HEK293T (cell line): ENCODE results near the gene CASP9.
"Not testable (repeated sequence)": the region's sequence is repeated elsewhere in the genome, so short reads cannot be mapped to it uniquely, and the experiment has no call there.

Experiments
- CTCF ChIA-PET: fragments of 350-600 bp; formaldehyde crosslinking; extraction: SDS; loops from one replicate; lab custom pipeline; 2021; ENCODE audit warnings: antibody characterized with exemption, inconsistent platforms; lab: Yijun Ruan, JAX
- POLR2A ChIA-PET: fragments of 350-600 bp; formaldehyde crosslinking; extraction: SDS; loops from one replicate; lab custom pipeline; 2020; ENCODE audit warnings: antibody characterized with exemption, inconsistent platforms; lab: Yijun Ruan, JAX
- DNase-seq: peaks from one replicate; pipeline ENCODE4 v3.0.0; 2012; ENCODE audit warnings: mixed read lengths; ENCODE audit errors: extremely low spot score
- ARNT ChIP-seq: fragments of 450-650 bp; IDR thresholded peaks from 2 replicates; pipeline ENCODE4 v1.6.1; 2017; ENCODE audit warnings: mild to moderate bottlenecking
- BHLHE40 ChIP-seq: fragments of 450-650 bp; IDR thresholded peaks from 2 replicates; pipeline ENCODE4 v1.6.1; 2016; ENCODE audit warnings: mild to moderate bottlenecking, moderate library complexity, borderline replicate concordance
- CTBP1 ChIP-seq: fragments of 450-650 bp; IDR thresholded peaks from 2 replicates; pipeline ENCODE4 v1.6.1; 2016; ENCODE audit warnings: borderline replicate concordance
- ELF4 ChIP-seq: fragments of 450-650 bp; IDR thresholded peaks from 2 replicates; pipeline ENCODE4 v1.6.1; 2017; ENCODE audit warnings: antibody characterized with exemption
- FOXA1 ChIP-seq: fragments of 450-650 bp; IDR thresholded peaks from 2 replicates; pipeline ENCODE4 v1.6.1; 2016; ENCODE audit warnings: mild to moderate bottlenecking
- FOXK2 ChIP-seq: fragments of 450-650 bp; IDR thresholded peaks from 2 replicates; pipeline ENCODE4 v1.6.1; 2016; ENCODE audit warnings: mild to moderate bottlenecking
- FOXM1 ChIP-seq: fragments of 450-650 bp; IDR thresholded peaks from 2 replicates; pipeline ENCODE4 v1.6.1; 2017; ENCODE audit warnings: mild to moderate bottlenecking, borderline replicate concordance
- HDGF ChIP-seq: fragments of 450-650 bp; IDR thresholded peaks from 2 replicates; pipeline ENCODE4 v1.6.1; 2017; ENCODE audit warnings: antibody characterized with exemption, borderline replicate concordance
- L3MBTL2 ChIP-seq: fragments of 450-650 bp; conservative IDR thresholded peaks from 2 replicates; pipeline ENCODE4 v1.6.1; 2016; ENCODE audit warnings: mild to moderate bottlenecking
- LEF1 ChIP-seq: fragments of 450-650 bp; IDR thresholded peaks from 2 replicates; pipeline ENCODE4 v1.6.1; 2017; ENCODE audit warnings: mild to moderate bottlenecking, borderline replicate concordance
- NFRKB ChIP-seq: fragments of 450-650 bp; IDR thresholded peaks from 2 replicates; pipeline ENCODE4 v1.6.1; 2016; ENCODE audit warnings: mild to moderate bottlenecking, moderate library complexity
- SP1 ChIP-seq: fragments of 450-650 bp; IDR thresholded peaks from 2 replicates; pipeline ENCODE4 v1.6.1; 2017
- SUZ12 ChIP-seq: fragments of 450-650 bp; IDR thresholded peaks from 2 replicates; pipeline ENCODE4 v1.6.1; 2016; ENCODE audit warnings: mild to moderate bottlenecking
- TARDBP ChIP-seq: fragments of 450-650 bp; IDR thresholded peaks from 2 replicates; pipeline ENCODE4 v1.6.1; 2016
- ZNF384 ChIP-seq: fragments of 450-650 bp; IDR thresholded peaks from 2 replicates; pipeline ENCODE4 v1.6.1; 2016
- TF ChIP-seq, protein P1 (sequence below): fragments of 450-650 bp; IDR thresholded peaks from 2 replicates; pipeline ENCODE4 v1.6.1; 2016

Gene CASP9

DNA sequence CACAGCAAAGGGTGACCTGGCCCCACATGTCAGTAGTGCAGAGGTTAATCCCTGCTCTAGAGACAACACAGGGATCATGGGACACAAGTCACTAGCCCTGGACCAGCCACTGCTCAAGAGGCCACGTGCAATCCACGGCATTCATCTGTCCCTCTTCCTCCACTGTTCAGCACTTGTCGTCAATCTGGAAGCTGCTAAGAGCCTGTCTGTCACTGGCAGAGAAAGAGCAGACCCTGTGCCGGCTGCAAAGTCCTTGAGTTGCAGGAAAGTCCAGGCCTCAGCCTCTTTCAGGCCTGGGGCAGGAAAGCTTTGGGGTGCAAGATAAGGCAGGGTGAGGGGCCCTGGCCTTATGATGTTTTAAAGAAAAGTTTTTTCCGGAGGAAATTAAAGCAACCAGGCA, 31.4 kb downstream of the CASP9 start:
- CTCF ChIA-PET = no interaction called here
- TF ChIP-seq LEF1 = no peak
- no peak for TF ChIP-seq SP1
- TF ChIP-seq FOXA1 = no peak
- no peak for TF ChIP-seq ELF4
- TF ChIP-seq FOXK2 = no peak
- no peak for DNase-seq
- POLR2A ChIA-PET = no interaction called here

DNA sequence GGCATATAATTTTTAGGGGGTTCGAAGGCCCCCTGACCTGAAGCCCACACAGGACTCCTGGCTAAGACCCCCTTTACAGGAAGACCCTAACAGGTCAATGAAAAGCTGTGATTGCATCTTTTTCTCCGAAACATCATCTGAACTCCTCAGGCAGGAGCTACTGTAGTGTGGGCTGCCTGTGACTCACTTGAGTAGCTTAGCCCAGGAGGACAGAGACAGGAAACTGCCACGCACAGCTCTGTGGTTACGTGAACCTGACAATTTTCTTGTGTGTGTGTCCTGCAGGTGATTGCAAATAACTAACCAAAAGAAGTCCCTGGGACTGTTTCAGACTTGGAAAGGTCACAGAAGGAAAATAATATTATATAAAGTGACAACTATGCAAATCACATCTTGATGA, 33.0 kb downstream of the CASP9 start:
- POLR2A ChIA-PET, CTCF ChIA-PET, DNase-seq: not testable (repeated sequence)

DNA sequence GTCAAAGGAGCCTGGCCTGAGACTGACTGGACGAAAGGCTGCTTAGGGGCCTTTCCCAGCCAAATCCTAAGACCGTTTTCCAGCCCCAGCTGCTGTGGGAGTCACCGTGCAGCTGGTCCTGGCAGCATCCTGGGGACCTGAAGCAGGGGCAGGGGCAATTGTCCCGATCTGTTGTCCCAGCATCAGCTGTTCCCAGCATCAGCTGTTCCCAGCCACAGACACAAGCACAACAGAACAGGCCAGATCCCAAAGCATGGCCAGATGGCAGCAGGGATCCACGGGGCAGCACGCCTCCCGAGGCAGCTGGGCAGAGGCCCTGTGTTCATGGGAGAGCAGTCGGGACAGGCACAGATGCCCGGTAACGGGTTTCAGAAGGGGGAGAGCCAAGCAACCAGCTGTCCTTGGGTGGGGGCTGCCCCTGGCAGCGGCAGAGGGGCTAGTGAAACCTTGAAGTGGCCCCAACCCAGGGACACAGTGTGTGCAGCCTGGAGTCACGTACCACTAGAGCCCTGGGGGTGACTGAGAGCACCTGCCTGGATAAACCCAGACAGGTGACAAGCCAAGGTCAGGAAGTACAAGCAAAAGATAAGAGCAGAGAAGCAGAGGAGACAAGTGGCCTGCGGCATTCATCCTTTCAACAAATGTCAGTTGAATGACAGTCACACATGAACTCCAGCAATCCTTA, 34.8 kb downstream of the CASP9 start:
- ChIA-PET CTCF (no interaction called here), POLR2A (no interaction called here)
- no peak for TF ChIP-seq ARNT
- DNase-seq = no peak

DNA sequence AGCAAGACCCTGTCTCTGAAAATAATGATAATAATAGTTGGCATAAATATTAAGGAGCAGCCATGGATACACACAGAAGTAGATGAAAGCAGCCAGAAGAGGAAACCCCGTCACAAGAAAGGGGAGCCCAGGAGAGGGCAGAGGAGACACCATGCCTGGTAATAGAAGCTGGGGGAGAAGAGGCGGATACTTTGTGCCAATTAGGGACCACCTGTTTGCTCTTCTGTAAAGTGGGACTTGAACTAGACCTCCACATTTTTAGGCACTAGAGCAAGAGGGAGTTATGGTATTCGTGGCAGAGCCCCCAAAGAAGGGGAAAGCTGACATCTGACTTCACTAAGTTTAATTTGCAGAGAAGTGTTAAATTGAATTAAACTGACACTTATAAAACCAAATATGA, 35.6 kb downstream of the CASP9 start:
- POLR2A ChIA-PET = no interaction called here
- TF ChIP-seq ZNF384 = no peak
- no peak for DNase-seq
- CTCF ChIA-PET = no interaction called here

DNA sequence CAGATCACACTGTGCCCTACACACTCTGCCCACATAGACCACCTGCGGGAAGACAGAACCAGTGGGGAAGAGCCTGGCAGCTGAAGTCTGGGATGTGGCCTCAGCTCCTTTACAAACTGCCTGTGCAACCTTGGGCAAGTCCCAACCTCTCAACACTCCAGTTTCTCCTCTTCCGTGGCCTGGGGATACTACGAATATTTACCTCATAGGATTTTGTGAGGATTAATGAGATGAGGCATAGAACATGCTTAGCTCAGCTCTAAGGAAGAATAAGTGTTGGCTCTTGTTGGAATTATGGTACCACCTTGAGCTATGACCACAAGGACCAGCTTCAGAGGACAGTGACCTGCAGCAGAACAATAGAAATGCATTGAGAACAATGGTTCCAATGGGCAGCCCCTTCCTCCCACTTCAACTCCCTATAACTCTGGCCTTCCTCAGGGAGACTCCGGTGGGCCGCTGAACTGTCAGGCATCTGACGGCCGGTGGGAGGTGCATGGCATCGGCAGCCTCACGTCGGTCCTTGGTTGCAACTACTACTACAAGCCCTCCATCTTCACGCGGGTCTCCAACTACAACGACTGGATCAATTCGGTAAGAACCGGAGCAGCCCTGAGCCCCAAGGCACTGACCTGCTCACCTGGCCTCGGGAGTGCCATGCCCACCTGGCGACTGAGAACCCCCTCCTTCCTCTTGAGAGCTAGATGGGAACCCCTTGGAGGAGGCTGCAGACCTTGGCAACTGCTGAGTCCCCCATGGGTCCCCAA, 37.0 kb downstream of the CASP9 start:
- POLR2A ChIA-PET, CTCF ChIA-PET: not testable (repeated sequence)

DNA sequence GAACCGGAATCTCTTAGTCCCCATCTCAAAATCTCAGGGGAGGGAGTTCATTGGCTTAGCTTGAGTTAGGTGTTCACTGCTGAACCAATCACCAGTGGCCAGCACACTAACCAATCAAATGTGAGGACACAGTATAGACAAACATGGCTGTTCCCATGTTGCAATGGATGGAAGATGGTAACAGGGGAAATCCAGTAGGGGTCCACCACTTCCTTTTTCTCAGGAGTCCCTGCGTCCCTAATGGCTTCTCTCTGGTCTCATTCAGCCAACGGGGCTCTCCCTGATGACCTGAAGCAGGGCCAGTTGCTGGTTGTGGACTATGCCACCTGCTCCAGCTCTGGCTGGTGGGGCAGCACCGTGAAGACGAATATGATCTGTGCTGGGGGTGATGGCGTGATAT, 38.4 kb downstream of the CASP9 start:
- no peak for TF ChIP-seq FOXM1
- no peak for TF ChIP-seq SP1
- no peak for TF ChIP-seq FOXK2
- TF ChIP-seq LEF1 = no peak
- no peak for TF ChIP-seq ARNT
- no peak for TF ChIP-seq TARDBP
- ChIA-PET CTCF (no interaction called here), POLR2A (no interaction called here)
- no peak for DNase-seq

More for the DNA sequence above, 37.0 kb downstream of the CASP9 start:
- DNase-seq = not testable (repeated sequence)

DNA sequence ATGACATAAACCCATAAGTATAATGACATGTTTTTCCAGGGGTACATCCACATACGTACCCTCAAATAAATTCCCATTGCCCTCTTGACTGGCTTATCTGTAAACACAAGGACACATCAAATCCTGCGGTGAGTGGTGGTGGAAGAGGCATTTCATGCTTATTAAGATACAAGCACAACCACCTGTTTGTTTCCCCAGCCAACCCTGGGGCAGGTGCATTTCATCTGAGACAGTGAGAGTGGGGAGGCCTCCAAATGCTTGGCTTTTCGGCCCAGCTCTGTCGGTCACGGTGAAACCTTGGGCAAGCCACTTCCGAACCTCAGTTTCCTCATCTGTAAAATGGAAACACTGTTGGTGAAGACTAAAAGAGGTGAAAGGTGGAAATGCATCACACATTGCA, 39.6 kb downstream of the CASP9 start:
- DNase-seq, CTCF ChIA-PET, POLR2A ChIA-PET: not testable (repeated sequence)

DNA sequence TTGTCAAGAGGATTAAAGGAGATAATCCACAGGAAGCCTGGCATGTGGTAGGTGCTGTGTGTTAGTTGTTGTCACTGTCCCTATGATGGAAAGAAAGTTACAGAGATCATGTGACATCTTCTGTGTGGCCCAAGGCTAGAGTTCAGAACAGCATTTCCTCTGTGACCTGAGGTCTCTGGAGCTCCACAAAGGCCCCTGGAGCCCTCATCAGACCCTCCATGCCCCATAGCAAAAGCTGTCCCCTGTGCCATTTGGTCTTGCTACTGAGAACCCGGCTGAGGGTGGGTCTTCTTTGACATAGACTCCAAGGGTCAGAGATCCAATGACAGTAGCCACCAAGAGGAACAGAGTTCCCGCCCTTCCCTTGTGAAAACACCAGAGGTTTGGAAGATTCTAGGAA, 40.0 kb downstream of the CASP9 start:
- TF ChIP-seq, protein P1, sequence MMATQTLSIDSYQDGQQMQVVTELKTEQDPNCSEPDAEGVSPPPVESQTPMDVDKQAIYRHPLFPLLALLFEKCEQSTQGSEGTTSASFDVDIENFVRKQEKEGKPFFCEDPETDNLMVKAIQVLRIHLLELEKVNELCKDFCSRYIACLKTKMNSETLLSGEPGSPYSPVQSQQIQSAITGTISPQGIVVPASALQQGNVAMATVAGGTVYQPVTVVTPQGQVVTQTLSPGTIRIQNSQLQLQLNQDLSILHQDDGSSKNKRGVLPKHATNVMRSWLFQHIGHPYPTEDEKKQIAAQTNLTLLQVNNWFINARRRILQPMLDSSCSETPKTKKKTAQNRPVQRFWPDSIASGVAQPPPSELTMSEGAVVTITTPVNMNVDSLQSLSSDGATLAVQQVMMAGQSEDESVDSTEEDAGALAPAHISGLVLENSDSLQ = no peak
- TF ChIP-seq ZNF384 = no peak
- TF ChIP-seq SUZ12 = no peak
- no peak for TF ChIP-seq FOXM1
- TF ChIP-seq SP1 = no peak
- CTCF ChIA-PET = no interaction called here
- DNase-seq = no peak
- POLR2A ChIA-PET = no interaction called here

DNA sequence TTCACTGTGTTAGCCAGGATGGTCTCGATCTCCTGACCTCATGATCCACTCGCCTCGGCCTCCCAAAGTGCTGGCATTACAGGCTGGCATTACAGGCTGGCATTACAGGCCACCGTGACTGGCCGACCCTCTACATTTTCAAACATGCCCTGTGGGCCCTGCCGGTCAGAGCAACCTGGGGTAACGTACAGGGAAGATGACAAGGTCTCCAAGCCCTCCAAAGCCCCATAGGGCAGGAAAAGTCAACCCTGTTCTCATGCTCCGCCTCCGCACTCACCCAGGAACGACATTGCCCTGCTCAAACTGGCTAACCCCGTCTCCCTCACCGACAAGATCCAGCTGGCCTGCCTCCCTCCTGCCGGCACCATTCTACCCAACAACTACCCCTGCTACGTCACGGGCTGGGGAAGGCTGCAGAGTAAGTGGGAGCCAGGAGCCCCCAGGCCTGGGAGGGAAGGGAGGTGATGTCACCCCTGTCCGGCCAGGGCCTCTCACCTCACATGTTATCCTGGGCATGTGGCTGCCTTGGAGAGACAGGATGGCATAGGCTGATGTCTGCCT, 41.0 kb downstream of the CASP9 start:
- DNase-seq, CTCF ChIA-PET, POLR2A ChIA-PET: not testable (repeated sequence)

DNA sequence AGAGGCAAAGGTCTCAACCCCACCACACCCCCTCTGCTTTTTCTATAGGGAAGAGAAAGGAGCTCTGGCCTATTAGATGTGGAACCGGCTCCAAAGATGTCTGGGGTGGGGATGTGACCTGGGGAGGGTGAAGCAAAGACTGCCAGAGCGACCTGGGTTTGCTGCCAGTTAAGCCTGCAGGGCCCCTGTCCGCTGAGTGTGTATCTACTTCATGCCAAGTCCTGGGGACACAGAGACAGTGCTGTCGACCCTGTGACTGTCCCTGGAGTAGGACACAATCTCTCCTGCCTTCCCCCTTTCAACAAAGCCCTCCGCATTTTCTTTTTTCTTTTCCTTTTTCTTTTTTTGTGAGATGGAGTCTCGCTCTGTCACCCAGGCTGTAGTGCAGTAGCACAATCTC, 41.6 kb downstream of the CASP9 start:
- POLR2A ChIA-PET, CTCF ChIA-PET, DNase-seq: not testable (repeated sequence)

DNA sequence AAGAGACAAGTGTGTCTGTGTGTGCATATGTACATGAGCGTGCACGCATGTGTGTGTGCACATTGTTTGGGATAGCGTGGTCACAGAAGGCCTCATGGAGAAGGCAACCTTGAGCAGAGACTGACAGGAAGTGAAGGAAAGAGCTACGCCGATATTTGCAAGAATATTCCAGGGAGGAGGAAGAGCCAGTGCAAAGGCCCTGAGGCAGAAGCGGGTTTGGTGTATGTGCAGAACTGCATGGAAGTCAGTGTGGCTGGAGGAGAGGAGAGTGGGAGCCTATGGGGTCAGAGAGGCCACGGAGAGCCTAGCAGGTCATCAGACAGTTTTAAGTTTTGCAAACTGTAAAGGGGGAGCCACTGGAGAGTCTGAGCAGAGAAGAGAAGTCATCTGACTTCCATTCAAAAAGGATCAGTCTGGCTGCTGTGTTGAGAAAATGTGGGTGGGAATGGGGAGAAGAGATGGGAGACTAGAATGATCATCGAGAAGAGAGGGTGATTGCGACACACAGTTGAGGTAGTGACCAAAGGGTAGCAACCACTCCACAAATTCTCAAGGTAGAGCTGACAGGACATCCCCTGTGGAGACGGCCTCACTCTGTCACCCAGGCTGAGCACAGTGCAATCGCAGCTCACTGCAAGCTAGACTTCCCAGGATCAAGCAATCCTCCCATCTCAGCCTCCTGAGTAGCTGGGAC, 44.2 kb downstream of the CASP9 start:
- ChIA-PET POLR2A (no interaction called here), CTCF (no interaction called here)
- TF ChIP-seq FOXK2 (no peak), FOXA1 (no peak), ELF4 (no peak), SUZ12 (no peak), SP1 (no peak), CTBP1 (no peak), TARDBP (no peak), BHLHE40 (no peak), HDGF (no peak), ZNF384 (no peak), L3MBTL2 (no peak), FOXM1 (no peak), NFRKB (no peak), LEF1 (no peak), ARNT (no peak)
- TF ChIP-seq, protein P1 = no peak
- no peak for DNase-seq
